Neural crest cell (in vitro differentiated cells): ENCODE measurements around the gene ADAMTS16. TPM values are rescaled to one million over a fixed set of nuclear protein-coding genes. Genes with fewer than 3 reads are reported as not detected.

ENCODE experiments used
- DNase-seq: peaks from one replicate; pipeline ENCODE4 v3.0.0; 2021; ENCODE audit warnings: low read depth, mixed read lengths, low spot score
- H3K27ac Mint-ChIP-seq: one replicate; pipeline ENCODE4 v1.8.0; 2021; ENCODE audit warnings: mild to moderate bottlenecking, mixed read lengths; ENCODE audit not compliant: unreplicated experiment
- H3K27me3 Mint-ChIP-seq: 2 replicates; pipeline ENCODE4 v1.8.0; 2021; ENCODE audit warnings: low read depth, mild to moderate bottlenecking, mixed read lengths
- H3K36me3 Mint-ChIP-seq: 2 replicates; pipeline ENCODE4 v1.8.0; 2021; ENCODE audit warnings: low read depth, mild to moderate bottlenecking, mixed read lengths
- H3K4me1 Mint-ChIP-seq: 2 replicates; pipeline ENCODE4 v1.8.0; 2021; ENCODE audit warnings: mixed read lengths
- H3K4me3 Mint-ChIP-seq: one replicate; pipeline ENCODE4 v1.8.0; 2021; ENCODE audit warnings: mild to moderate bottlenecking, mixed read lengths
- H3K9me3 Mint-ChIP-seq: 2 replicates; pipeline ENCODE4 v1.8.0; 2021; ENCODE audit warnings: mixed read lengths
- total RNA-seq: library from RNA; stranded (reverse); gene quantifications from 2 replicates; pipeline ENCODE4 v1.2.1, GENCODE V29; 2021
- TF ChIP-seq, protein P1 (sequence below): fragments of 200-600 bp; sonication (generic); conservative IDR thresholded peaks from 2 replicates; pipeline ENCODE4 v1.5.0; 2021; ENCODE audit warnings: antibody characterized with exemption, mild to moderate bottlenecking

Gene ADAMTS16
- total RNA-seq, 1 donor from 2014 or later: 1.7 TPM

DNA sequence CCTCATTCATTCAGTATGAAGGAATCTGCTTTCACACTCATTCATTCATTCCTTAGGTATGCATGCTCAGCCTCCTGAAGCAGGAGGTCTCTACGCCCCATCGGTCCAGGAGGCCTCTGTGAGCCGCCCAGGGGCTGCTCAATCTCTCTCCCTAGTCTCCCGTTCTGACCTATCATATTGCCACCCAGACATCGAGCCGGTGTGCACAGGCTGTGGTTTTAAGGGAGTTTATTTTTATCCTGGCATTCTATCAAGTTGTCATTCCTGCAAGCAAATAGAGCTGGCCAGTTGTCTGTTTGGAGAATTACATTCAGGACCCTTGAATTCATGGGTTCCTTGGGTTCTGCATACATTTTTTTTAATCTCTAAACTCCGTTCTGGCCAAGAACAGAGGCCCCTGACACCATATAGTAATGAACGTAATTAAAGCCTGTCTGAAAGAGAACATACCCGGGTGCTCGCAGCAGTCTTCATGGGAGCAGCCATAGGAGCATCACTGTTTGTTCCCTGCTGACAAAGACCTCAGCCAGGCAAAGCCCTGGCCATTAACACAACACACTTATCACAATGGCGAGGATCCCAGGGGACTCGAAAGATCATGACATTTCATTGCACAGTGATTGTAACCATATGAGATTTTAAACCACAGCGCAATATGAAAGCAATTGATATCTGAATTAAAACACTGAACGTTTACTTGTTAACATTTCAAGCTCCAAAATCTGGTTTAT lies 80.9 kb downstream of the ADAMTS16 start:
- no peaks in the 10 kb centered on the region for H3K9me3 Mint-ChIP-seq
- no peak overlapping the region for H3K4me3 Mint-ChIP-seq
- TF ChIP-seq, protein P1, sequence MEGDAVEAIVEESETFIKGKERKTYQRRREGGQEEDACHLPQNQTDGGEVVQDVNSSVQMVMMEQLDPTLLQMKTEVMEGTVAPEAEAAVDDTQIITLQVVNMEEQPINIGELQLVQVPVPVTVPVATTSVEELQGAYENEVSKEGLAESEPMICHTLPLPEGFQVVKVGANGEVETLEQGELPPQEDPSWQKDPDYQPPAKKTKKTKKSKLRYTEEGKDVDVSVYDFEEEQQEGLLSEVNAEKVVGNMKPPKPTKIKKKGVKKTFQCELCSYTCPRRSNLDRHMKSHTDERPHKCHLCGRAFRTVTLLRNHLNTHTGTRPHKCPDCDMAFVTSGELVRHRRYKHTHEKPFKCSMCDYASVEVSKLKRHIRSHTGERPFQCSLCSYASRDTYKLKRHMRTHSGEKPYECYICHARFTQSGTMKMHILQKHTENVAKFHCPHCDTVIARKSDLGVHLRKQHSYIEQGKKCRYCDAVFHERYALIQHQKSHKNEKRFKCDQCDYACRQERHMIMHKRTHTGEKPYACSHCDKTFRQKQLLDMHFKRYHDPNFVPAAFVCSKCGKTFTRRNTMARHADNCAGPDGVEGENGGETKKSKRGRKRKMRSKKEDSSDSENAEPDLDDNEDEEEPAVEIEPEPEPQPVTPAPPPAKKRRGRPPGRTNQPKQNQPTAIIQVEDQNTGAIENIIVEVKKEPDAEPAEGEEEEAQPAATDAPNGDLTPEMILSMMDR: no peak
- H3K4me1 Mint-ChIP-seq: peaks cover 11% of the 10 kb centered on the region
- H3K27me3 Mint-ChIP-seq: no peaks in the 10 kb centered on the region
- no peaks in the 10 kb centered on the region for H3K36me3 Mint-ChIP-seq
- H3K27ac Mint-ChIP-seq: peak overlapping the region; percentile 35
- no peak for DNase-seq

DNA sequence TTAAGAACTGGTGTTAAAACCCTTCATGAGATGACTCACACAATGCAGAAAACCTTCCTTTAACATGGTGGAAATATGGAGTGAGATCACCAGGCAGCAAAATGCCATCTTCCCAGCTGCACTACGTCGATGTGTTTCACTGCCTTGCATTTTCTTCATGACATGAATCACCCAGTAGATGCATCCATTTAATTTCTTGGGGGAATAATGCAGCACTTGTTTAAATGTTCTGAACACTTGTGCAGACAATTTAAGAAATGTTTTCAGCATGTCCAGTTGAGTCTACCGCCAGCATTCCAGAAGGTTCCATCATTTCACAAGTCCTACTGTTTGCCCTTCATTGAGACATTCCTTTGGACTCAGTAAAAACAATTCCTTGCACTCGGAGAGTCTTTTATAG lies 81.6 kb downstream of the ADAMTS16 start:
- Mint-ChIP-seq H3K27me3 (no peaks in the 10 kb centered on the region), H3K27ac (no peak overlapping the region), H3K36me3 (no peaks in the 10 kb centered on the region), H3K9me3 (no peaks in the 10 kb centered on the region), H3K4me3 (no peak overlapping the region), H3K4me1 (peaks cover 11% of the 10 kb centered on the region)
- TF ChIP-seq, protein P1: no peak
- no peak for DNase-seq

DNA sequence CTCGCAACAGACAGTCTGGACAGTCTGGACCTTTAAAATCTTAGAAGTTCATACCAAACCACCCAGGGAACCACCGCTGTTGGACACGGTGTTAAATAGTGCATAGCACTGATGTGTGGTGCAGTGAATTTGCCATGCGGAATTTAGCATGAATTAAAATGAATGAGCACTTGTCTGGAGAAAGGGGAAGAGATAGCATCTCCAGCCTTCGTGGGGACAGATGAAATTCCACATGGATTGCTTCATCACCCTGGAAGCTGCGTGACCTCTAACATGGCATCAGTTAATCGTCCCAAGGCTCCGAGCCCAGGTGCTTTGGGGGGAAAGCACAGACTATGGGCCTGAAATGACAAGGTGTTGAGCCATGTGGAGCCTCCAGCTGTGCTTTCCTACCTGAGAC lies 91.4 kb downstream of the ADAMTS16 start:
- Mint-ChIP-seq H3K36me3 (no peaks in the 10 kb centered on the region), H3K27me3 (no peaks in the 10 kb centered on the region), H3K27ac (no peak overlapping the region), H3K9me3 (no peaks in the 10 kb centered on the region), H3K4me3 (no peak overlapping the region), H3K4me1 (no peaks in the 10 kb centered on the region)
- TF ChIP-seq, protein P1: no peak
- no peak for DNase-seq

DNA sequence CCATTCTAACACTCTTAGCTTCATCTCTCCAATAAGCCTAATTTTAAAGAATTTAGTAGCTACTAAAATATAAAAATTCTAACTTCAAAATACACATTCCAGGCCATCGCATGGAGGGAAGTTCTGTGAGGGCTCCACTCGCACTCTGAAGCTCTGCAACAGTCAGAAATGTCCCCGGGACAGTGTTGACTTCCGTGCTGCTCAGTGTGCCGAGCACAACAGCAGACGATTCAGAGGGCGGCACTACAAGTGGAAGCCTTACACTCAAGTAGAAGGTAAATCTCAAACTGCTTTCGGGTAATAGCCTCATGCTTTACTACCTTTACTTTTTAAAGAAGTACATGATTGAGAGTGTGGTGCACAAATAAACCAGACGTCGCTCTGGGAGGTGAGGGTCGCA lies 94.8 kb downstream of the ADAMTS16 start:
- Mint-ChIP-seq H3K4me1 (no peaks in the 10 kb centered on the region), H3K9me3 (peaks cover 2% of the 10 kb centered on the region), H3K27ac (no peak overlapping the region)

DNA sequence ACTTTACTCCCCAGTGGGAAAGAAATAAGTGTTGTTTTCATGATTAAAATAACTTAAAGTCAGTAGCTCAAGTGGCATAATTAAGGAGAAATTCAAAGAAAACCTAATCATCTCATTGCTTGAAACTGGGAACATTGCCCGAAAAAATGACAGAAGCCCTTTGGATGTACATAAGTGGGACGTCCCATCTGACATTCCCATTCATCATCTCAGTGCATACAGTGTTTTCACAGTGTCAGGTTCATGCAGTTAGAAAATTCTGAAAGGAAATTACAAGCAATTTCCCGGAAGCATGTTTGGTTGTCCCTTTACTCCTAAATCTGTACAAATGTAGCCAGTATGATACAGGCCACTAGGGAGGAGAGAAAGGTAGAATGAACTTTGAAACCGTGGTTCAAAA lies 95.6 kb downstream of the ADAMTS16 start:
- no peaks in the 10 kb centered on the region for H3K27me3 Mint-ChIP-seq

More for the DNA sequence above, 94.8 kb downstream of the ADAMTS16 start:
- no peak overlapping the region for H3K4me3 Mint-ChIP-seq
- TF ChIP-seq, protein P1: no peak
- no peaks in the 10 kb centered on the region for H3K27me3 Mint-ChIP-seq
- H3K36me3 Mint-ChIP-seq: no peaks in the 10 kb centered on the region
- no peak for DNase-seq

More for the DNA sequence above, 95.6 kb downstream of the ADAMTS16 start:
- Mint-ChIP-seq H3K9me3 (peaks cover 2% of the 10 kb centered on the region), H3K27ac (no peak overlapping the region), H3K36me3 (no peaks in the 10 kb centered on the region), H3K4me3 (no peak overlapping the region), H3K4me1 (no peaks in the 10 kb centered on the region)
- no peak for DNase-seq
- TF ChIP-seq, protein P1: no peak
